ENCODE data around the gene ZNF92.
"Not testable (repeated sequence)": the region's sequence is repeated elsewhere in the genome, so short reads cannot be mapped to it uniquely, and the experiment has no call there.

DNA sequence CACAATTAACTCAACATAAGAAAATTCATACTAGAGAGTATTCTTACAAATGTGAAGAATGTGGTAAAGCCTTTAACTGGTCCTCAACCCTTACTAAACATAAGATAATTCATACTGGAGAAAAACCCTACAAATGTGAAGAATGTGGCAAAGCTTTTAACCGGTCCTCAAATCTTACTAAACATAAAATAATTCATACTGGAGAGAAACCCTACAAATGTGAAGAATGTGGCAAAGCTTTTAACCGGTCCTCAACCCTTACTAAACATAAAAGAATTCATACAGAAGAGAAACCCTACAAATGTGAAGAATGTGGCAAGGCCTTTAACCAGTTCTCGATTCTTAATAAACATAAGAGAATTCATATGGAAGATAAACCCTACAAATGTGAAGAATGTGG, 25.0 kb downstream of the ZNF92 start:
- TF ChIP-seq TAF1, POLR2A (IDR thresholded peaks at IDR 0.05; ENCODE audit: low read depth, low read length): not testable (repeated sequence)

All from GM12891 (cell line).